ENCODE measurements around the gene AKR1A1.

Gene AKR1A1

DNA sequence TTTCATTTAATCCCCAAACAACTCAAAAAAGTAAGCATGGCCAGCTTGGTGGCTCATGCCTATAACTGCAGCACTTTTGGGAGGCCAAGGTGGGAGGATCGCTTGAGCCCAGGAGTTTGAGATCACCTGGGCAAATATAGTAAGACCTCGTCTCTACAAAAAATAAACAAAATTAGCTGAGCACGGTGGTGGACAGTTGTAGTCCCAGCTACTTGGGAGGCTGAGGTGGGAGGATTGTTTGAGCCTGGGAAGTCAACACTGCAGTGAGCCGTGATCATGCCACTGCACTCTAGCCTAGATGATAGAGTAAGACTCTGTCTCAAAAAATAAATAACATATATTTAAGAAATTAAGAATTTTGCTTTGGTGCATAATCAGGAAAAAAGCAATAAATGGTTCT is 6.1 kb upstream of the AKR1A1 start:
- H3K4me2 ChIP-seq, result no peak overlapping the region

DNA sequence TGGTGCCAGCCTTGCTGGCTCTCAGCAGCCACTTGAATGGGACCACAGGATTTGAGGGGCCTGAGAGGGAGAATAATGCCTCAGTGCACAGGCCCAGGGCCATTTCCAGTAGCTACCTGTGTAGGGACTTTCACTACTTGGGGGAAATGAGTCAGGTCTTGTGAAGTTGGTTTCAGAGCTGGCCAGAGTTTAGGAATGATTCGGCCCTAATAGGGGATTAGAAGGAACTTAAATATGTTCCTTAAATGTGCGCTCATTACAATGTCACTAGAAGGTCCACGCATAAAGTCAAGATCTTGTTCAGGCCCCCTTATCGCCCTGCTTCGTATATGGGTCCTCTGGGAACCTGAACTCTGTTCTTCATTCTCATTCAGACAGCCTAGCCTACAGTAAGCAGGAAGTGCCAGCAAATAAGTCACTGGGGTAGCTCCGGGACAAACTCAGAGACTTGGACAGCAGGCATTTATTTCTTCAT is 5.6 kb upstream of the AKR1A1 start:
- no peak overlapping the region for H2AFZ ChIP-seq (ENCODE audit: low read depth)
- no peaks in the 10 kb centered on the region for H3K36me3 ChIP-seq (ENCODE audit: insufficient read depth)
- H4K20me1 ChIP-seq (ENCODE audit: insufficient read depth), result no peaks in the 10 kb centered on the region
- no peak for TF ChIP-seq CTCF (conservative IDR thresholded peaks at IDR 0.05; ENCODE audit: low read depth, low read length)
- H3K27ac ChIP-seq, result no peak overlapping the region
- no peak overlapping the region for H3K4me3 ChIP-seq (IDR thresholded peaks at IDR 0.05; ENCODE audit: insufficient read depth, low read depth, low read length)
- no peaks in the 10 kb centered on the region for H3K27me3 ChIP-seq (ENCODE audit: insufficient read depth, low read depth)
- no peaks in the 10 kb centered on the region for H3K4me1 ChIP-seq (ENCODE audit: low read depth, poor library complexity, severe bottlenecking)
- H3K9ac ChIP-seq, result no peak overlapping the region
- H3K79me2 ChIP-seq (ENCODE audit: insufficient read depth, low read depth), result no peaks in the 10 kb centered on the region
- H3K4me2 ChIP-seq, result no peak overlapping the region

More for the DNA sequence above, 6.1 kb upstream of the AKR1A1 start:
- Histone ChIP-seq H3K4me1 (ENCODE audit: low read depth, poor library complexity, severe bottlenecking) (no peaks in the 10 kb centered on the region), H4K20me1 (ENCODE audit: insufficient read depth) (no peaks in the 10 kb centered on the region), H3K27me3 (ENCODE audit: insufficient read depth, low read depth) (no peaks in the 10 kb centered on the region), H3K79me2 (ENCODE audit: insufficient read depth, low read depth) (no peaks in the 10 kb centered on the region), H2AFZ (ENCODE audit: low read depth) (no peak overlapping the region), H3K36me3 (ENCODE audit: insufficient read depth) (no peaks in the 10 kb centered on the region), H3K9ac (no peak overlapping the region), H3K4me3 (IDR thresholded peaks at IDR 0.05; ENCODE audit: insufficient read depth, low read depth, low read length) (no peak overlapping the region), H3K27ac (no peak overlapping the region)
- no peak for TF ChIP-seq CTCF (conservative IDR thresholded peaks at IDR 0.05; ENCODE audit: low read depth, low read length)

DNA sequence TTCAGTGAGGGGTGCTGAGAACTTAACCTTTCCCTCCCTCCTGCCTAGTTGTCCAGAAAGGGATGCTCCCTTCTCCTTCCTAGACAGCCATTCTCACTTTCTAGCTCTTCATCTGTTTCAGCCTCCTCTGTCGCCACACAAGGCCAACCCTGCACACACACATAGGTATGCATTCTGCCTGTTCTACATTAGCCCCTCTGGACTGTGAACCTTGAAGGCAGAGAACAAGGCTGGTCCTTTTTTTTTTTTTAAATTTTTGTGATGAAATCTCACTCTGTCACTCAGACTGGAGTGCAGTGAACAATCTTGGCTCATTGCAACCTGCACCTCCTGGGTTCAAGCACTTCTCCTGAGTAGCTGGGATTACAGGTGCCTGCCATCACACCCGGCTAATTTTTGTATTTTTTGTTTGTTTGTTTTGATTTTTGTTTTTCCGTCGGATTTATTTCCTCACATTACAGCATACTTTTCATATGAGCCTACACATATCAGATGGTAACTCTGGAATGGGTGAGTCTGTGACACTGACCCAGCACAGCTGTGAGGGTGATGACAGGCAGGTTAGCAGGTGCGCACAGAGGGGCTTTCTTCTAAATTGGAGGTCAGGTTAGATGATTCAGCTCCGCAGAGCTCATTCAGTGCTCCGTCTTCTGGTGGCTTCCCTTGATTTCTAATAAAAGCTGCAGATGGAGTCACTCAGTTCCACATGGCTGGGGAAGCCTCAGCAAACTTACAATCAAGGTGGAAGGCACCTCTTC is 4.9 kb upstream of the AKR1A1 start:
- Histone ChIP-seq H3K4me2 (no peak overlapping the region), H4K20me1 (ENCODE audit: insufficient read depth) (no peaks in the 10 kb centered on the region), H3K27me3 (ENCODE audit: insufficient read depth, low read depth) (no peaks in the 10 kb centered on the region), H3K4me1 (ENCODE audit: low read depth, poor library complexity, severe bottlenecking) (no peaks in the 10 kb centered on the region), H3K9ac (no peak overlapping the region), H3K27ac (no peak overlapping the region), H3K79me2 (ENCODE audit: insufficient read depth, low read depth) (no peaks in the 10 kb centered on the region; the same call in 1 of the 2 replicates), H2AFZ (ENCODE audit: low read depth) (no peak overlapping the region), H3K36me3 (ENCODE audit: insufficient read depth) (no peaks in the 10 kb centered on the region), H3K4me3 (IDR thresholded peaks at IDR 0.05; ENCODE audit: insufficient read depth, low read depth, low read length) (no peak overlapping the region)
- TF ChIP-seq CTCF (conservative IDR thresholded peaks at IDR 0.05; ENCODE audit: low read depth, low read length), result no peak

GRCh38 chr1:45551684-45552083 is 1.1 kb downstream of the AKR1A1 start:
- Histone ChIP-seq H3K27me3 (ENCODE audit: insufficient read depth, low read depth) (no peaks in the 10 kb centered on the region), H3K4me2 (peak overlapping the region; percentile 98), H3K4me3 (IDR thresholded peaks at IDR 0.05; ENCODE audit: insufficient read depth, low read depth, low read length) (peak overlapping the region; percentile 83), H2AFZ (ENCODE audit: low read depth) (peak overlapping the region; percentile 92; the same call in 1 of the 2 replicates), H3K79me2 (ENCODE audit: insufficient read depth, low read depth) (peaks cover 18% of the 10 kb centered on the region), H3K27ac (peak overlapping the region; percentile 60), H3K36me3 (ENCODE audit: insufficient read depth) (no peaks in the 10 kb centered on the region), H4K20me1 (ENCODE audit: insufficient read depth) (no peaks in the 10 kb centered on the region), H3K9ac (peak overlapping the region; percentile 69), H3K4me1 (ENCODE audit: low read depth, poor library complexity, severe bottlenecking) (peaks cover 10% of the 10 kb centered on the region)
- no peak for TF ChIP-seq CTCF (conservative IDR thresholded peaks at IDR 0.05; ENCODE audit: low read depth, low read length)
